H9 (cell line): ENCODE measurements around the gene SNX4. TPM values are rescaled to one million over a fixed set of nuclear protein-coding genes. Genes with fewer than 3 reads are reported as not detected.
A peak's percentile ranks its signal among the peaks of the same experiment; 100 is the strongest.

Experiments
- DNase-seq: peaks from one replicate; pipeline ENCODE4 v3.0.0-alpha.2; 2017
- H2AFZ ChIP-seq: one replicate; pipeline ENCODE4 v1.6.1; 2013; ENCODE audit warnings: mild to moderate bottlenecking, low read length, control low read depth, moderate library complexity
- H2AK5ac ChIP-seq: 2 replicates; pipeline ENCODE4 v1.6.1; 2013; ENCODE audit warnings: low read length, control low read depth, mixed read lengths; ENCODE audit not compliant: insufficient read length
- H2BK120ac ChIP-seq: one replicate; pipeline ENCODE4 v1.6.1; 2013; ENCODE audit warnings: low read depth, mild to moderate bottlenecking, low read length, control low read depth, inconsistent platforms; ENCODE audit not compliant: poor library complexity, severe bottlenecking
- H2BK12ac ChIP-seq: 2 replicates; pipeline ENCODE4 v1.6.1; 2013; ENCODE audit warnings: low read length, control low read depth, mixed read lengths, low read depth; ENCODE audit not compliant: insufficient read length
- H2BK15ac ChIP-seq: 2 replicates; pipeline ENCODE4 v1.6.1; 2013; ENCODE audit warnings: low read depth, low read length, control low read depth
- H2BK20ac ChIP-seq: one replicate; pipeline ENCODE4 v1.6.1; 2013; ENCODE audit warnings: low read depth, mild to moderate bottlenecking, low read length, control low read depth, inconsistent platforms; ENCODE audit not compliant: poor library complexity, severe bottlenecking
- H2BK5ac ChIP-seq: 2 replicates; pipeline ENCODE4 v1.6.1; 2013; ENCODE audit warnings: low read length, control low read depth, mixed read lengths; ENCODE audit not compliant: insufficient read length
- H3K14ac ChIP-seq: 2 replicates; pipeline ENCODE4 v1.6.1; 2013; ENCODE audit warnings: low read length, control low read depth; ENCODE audit not compliant: insufficient read depth
- H3K18ac ChIP-seq: 2 replicates; pipeline ENCODE4 v1.6.1; 2013; ENCODE audit warnings: low read depth, mild to moderate bottlenecking, mixed read lengths, low read length, control low read depth; ENCODE audit not compliant: insufficient read length
- H3K23ac ChIP-seq: 2 replicates; pipeline ENCODE4 v1.6.1; 2013; ENCODE audit warnings: low read length, control low read depth, mixed read lengths, low read depth; ENCODE audit not compliant: insufficient read length
- H3K23me2 ChIP-seq: 2 replicates; pipeline ENCODE4 v1.6.1; 2013; ENCODE audit warnings: low read depth, mild to moderate bottlenecking, mixed read lengths, low read length, control low read depth; ENCODE audit not compliant: insufficient read length, poor library complexity, severe bottlenecking
- H3K27ac ChIP-seq: 2 replicates; pipeline ENCODE4 v1.5.1; 2013; ENCODE audit warnings: low read length, control low read depth, mixed read lengths, low read depth; ENCODE audit not compliant: insufficient read length
- H3K27me3 ChIP-seq: 2 replicates; pipeline ENCODE4 v1.6.1; 2013; ENCODE audit warnings: low read length, control low read depth, inconsistent platforms; ENCODE audit not compliant: insufficient read depth
- H3K4ac ChIP-seq: 2 replicates; pipeline ENCODE4 v1.6.1; 2013; ENCODE audit warnings: low read depth, mild to moderate bottlenecking, control low read depth, inconsistent platforms, low read length, moderate library complexity
- H3K4me1 ChIP-seq: 2 replicates; pipeline ENCODE4 v1.6.1; 2013; ENCODE audit warnings: low read length, control low read depth, inconsistent platforms; ENCODE audit not compliant: insufficient read depth
- H3K4me2 ChIP-seq: 2 replicates; pipeline ENCODE4 v1.6.1; 2013; ENCODE audit warnings: low read length, control low read depth, mixed read lengths; ENCODE audit not compliant: insufficient read length, insufficient read depth
- H3K56ac ChIP-seq: 2 replicates; pipeline ENCODE4 v1.6.1; 2013; ENCODE audit warnings: low read depth, mild to moderate bottlenecking, mixed read lengths, low read length, control low read depth; ENCODE audit not compliant: insufficient read length
- H3K79me1 ChIP-seq: 2 replicates; pipeline ENCODE4 v1.6.1; 2013; ENCODE audit warnings: low read depth, mild to moderate bottlenecking, moderate library complexity, low read length, control low read depth, inconsistent platforms; ENCODE audit not compliant: insufficient read depth, poor library complexity, severe bottlenecking
- H3K79me2 ChIP-seq: 2 replicates; pipeline ENCODE4 v1.6.1; 2013; ENCODE audit warnings: low read length, control low read depth, inconsistent platforms; ENCODE audit not compliant: insufficient read depth
- H3K9ac ChIP-seq: 2 replicates; pipeline ENCODE4 v1.6.1; 2013; ENCODE audit warnings: low read length, control low read depth, mixed read lengths; ENCODE audit not compliant: insufficient read length; ENCODE audit errors: extremely low read depth
- H3K9me3 ChIP-seq: one replicate; pipeline ENCODE4 v1.6.1; 2013; ENCODE audit warnings: low read depth, low read length, inconsistent platforms; ENCODE audit not compliant: control insufficient read depth
- H3T11ph ChIP-seq: one replicate; pipeline ENCODE4 v1.6.1; 2013; ENCODE audit warnings: mild to moderate bottlenecking, low read length, control low read depth, inconsistent platforms
- H4K20me1 ChIP-seq: one replicate; pipeline ENCODE4 v1.6.1; 2013; ENCODE audit not compliant: control insufficient read depth, insufficient read length, insufficient read depth
- H4K5ac ChIP-seq: 2 replicates; pipeline ENCODE4 v1.6.1; 2013; ENCODE audit warnings: low read depth, mild to moderate bottlenecking, mixed read lengths, low read length, control low read depth; ENCODE audit not compliant: insufficient read length
- H4K8ac ChIP-seq: replicated peaks from 2 replicates; pipeline ENCODE4 v1.6.1; 2013; ENCODE audit warnings: low read length, control low read depth, mixed read lengths, low read depth; ENCODE audit not compliant: insufficient read length
- H4K91ac ChIP-seq: 2 replicates; pipeline ENCODE4 v1.6.1; 2013; ENCODE audit warnings: low read depth, mild to moderate bottlenecking, moderate library complexity, mixed read lengths, low read length, control low read depth; ENCODE audit not compliant: insufficient read length
- H3K27ac Mint-ChIP-seq, 3 experiments: 2 replicates in 2 of 3; 3 replicates in 1 of 3; pipeline ENCODE4 v1.8.0; 2020 to 2021; ENCODE audit warnings: mixed read lengths in 3 of 3, mild to moderate bottlenecking in 1 of 3, moderate library complexity in 1 of 3
- H3K27me3 Mint-ChIP-seq: 2 replicates; pipeline ENCODE4 v1.8.0; 2021; ENCODE audit warnings: low read depth, mild to moderate bottlenecking, moderate library complexity, mixed read lengths
- H3K36me3 Mint-ChIP-seq, 3 experiments: 2 replicates in 2 of 3; 3 replicates in 1 of 3; pipeline ENCODE4 v1.8.0; 2020 to 2021; ENCODE audit warnings: low read depth in 3 of 3, mixed read lengths in 3 of 3; ENCODE audit not compliant: insufficient read depth in 1 of 3
- H3K4me1 Mint-ChIP-seq, 2 experiments: 2 replicates each; pipeline ENCODE4 v1.8.0; 2020; ENCODE audit warnings: mixed read lengths in 2 of 2
- H3K4me3 Mint-ChIP-seq, 2 experiments: 2 replicates in 1 of 2; 3 replicates in 1 of 2; pipeline ENCODE4 v1.8.0; 2020 to 2021; ENCODE audit warnings: mild to moderate bottlenecking in 2 of 2, mixed read lengths in 2 of 2, moderate library complexity in 1 of 2
- H3K9me3 Mint-ChIP-seq, 2 experiments: 2 replicates in 1 of 2; 3 replicates in 1 of 2; pipeline ENCODE4 v1.8.0; 2020; ENCODE audit warnings: mild to moderate bottlenecking in 2 of 2, mixed read lengths in 2 of 2, moderate library complexity in 1 of 2
- WGBS: extraction: QIAGEN DNeasy Blood & Tissue Kit; methylation state at CpG from one replicate; pipeline ENCODE4 v1.1.7; 2013; ENCODE audit warnings: missing lambda C conversion rate, low lambda C conversion rate, mixed read lengths; ENCODE audit not compliant: insufficient read length; ENCODE audit errors: extremely low coverage; 5-methylcytosine and 5-hydroxymethylcytosine counted together
- total RNA-seq: library from RNA; stranded (reverse); gene quantifications from 2 replicates; pipeline ENCODE4 v1.2.1, GENCODE V29; 2021
- TF ChIP-seq, protein P1 (sequence below): fragments of 200-600 bp; sonication (generic); conservative IDR thresholded peaks from 3 replicates; pipeline ENCODE4 v1.8.0; 2021; ENCODE audit warnings: antibody characterized with exemption, mild to moderate bottlenecking

SNX4 gene
- total RNA-seq, 1 experiment from 2014 or later: 29.5 TPM

DNA sequence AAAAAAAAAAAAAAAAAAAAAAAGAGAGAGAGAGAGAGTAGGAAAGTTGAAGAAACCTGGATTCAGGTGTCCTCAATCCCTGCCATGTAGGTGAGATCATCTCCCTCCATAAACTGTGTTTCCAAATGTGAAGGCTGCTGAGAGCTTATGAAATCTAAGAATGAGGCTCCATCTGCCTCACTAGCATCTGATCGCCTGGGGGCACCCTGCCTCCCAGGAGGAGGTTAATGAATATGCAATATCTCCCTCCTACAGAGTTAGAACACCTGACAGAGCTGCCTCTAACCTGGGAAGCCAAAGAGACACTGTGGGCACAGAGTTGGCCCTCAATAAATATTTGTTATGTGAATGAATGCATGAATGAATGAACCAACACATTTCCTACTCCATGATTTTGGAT lies 121.0 kb downstream of the SNX4 start:
- Mint-ChIP-seq H3K4me3 (no peak overlapping the region), H3K4me1 (peaks cover 13 to 18% of the 10 kb centered on the region in 2 experiments; a peak in 3 of 4 replicates), H3K27ac (no peak overlapping the region), H3K27me3 (peaks cover 40% of the 10 kb centered on the region), H3K36me3 (no peaks in the 10 kb centered on the region), H3K9me3 (no peaks in the 10 kb centered on the region)
- no peaks in the 10 kb centered on the region for H3K79me2 ChIP-seq
- H3K4me2 ChIP-seq: no peak overlapping the region
- H3K18ac ChIP-seq: no peak overlapping the region
- peaks cover 4% of the 10 kb centered on the region; the same call in 1 of the 2 replicates for H3K4me1 ChIP-seq
- H4K20me1 ChIP-seq: no peaks in the 10 kb centered on the region
- no peak overlapping the region for H2AK5ac ChIP-seq
- H3K14ac ChIP-seq: no peak overlapping the region
- no peak overlapping the region for H2BK120ac ChIP-seq
- no peak overlapping the region for H3K4ac ChIP-seq
- no peak overlapping the region for H3K27ac ChIP-seq
- no peaks in the 10 kb centered on the region for H3K79me1 ChIP-seq
- H4K8ac ChIP-seq: no peak overlapping the region
- H2AFZ ChIP-seq: no peak overlapping the region
- no peak overlapping the region for H3T11ph ChIP-seq
- H2BK20ac ChIP-seq: no peak overlapping the region
- TF ChIP-seq, protein P1, sequence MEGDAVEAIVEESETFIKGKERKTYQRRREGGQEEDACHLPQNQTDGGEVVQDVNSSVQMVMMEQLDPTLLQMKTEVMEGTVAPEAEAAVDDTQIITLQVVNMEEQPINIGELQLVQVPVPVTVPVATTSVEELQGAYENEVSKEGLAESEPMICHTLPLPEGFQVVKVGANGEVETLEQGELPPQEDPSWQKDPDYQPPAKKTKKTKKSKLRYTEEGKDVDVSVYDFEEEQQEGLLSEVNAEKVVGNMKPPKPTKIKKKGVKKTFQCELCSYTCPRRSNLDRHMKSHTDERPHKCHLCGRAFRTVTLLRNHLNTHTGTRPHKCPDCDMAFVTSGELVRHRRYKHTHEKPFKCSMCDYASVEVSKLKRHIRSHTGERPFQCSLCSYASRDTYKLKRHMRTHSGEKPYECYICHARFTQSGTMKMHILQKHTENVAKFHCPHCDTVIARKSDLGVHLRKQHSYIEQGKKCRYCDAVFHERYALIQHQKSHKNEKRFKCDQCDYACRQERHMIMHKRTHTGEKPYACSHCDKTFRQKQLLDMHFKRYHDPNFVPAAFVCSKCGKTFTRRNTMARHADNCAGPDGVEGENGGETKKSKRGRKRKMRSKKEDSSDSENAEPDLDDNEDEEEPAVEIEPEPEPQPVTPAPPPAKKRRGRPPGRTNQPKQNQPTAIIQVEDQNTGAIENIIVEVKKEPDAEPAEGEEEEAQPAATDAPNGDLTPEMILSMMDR: no peak; the same call in 2 of the 3 replicates
- no peak overlapping the region for H3K9ac ChIP-seq
- no peaks in the 10 kb centered on the region for H3K27me3 ChIP-seq
- DNase-seq: peak; percentile 32
- no peak overlapping the region for H2BK15ac ChIP-seq
- H4K91ac ChIP-seq: no peak overlapping the region
- no CpG with 5 or more reads among the region's 1 CpG for WGBS
- no peaks in the 10 kb centered on the region for H3K23me2 ChIP-seq
- no peak overlapping the region for H3K23ac ChIP-seq
- no peak overlapping the region for H2BK5ac ChIP-seq
- no peaks in the 10 kb centered on the region for H3K9me3 ChIP-seq
- H3K56ac ChIP-seq: no peak overlapping the region
- no peak overlapping the region for H4K5ac ChIP-seq
- H2BK12ac ChIP-seq: no peak overlapping the region

Other genes with a start within 250 kb of the SNX4 start
- gene ZNF148, start 144.9 kb downstream of the SNX4 start, total RNA-seq: 21.6 and 24.8 TPM in 2 replicates
- gene OSBPL11, start 75.3 kb upstream of the SNX4 start, total RNA-seq: 20.7 and 21.1 TPM in 2 replicates